HG03095 (cell line): ENCODE results near the gene TNFAIP8L1.
A peak's percentile ranks its signal among the peaks of the same experiment; 100 is the strongest.
"Not testable (repeated sequence)": the region's sequence is repeated elsewhere in the genome, so short reads cannot be mapped to it uniquely, and the experiment has no call there.

Source experiments
- ATAC-seq: cut with Tn5 transposase; IDR thresholded peaks from one replicate; pipeline ENCODE4 v1.9.1; 2021; ENCODE audit warnings: moderate library complexity; ENCODE audit not compliant: unreplicated experiment

Gene TNFAIP8L1

DNA sequence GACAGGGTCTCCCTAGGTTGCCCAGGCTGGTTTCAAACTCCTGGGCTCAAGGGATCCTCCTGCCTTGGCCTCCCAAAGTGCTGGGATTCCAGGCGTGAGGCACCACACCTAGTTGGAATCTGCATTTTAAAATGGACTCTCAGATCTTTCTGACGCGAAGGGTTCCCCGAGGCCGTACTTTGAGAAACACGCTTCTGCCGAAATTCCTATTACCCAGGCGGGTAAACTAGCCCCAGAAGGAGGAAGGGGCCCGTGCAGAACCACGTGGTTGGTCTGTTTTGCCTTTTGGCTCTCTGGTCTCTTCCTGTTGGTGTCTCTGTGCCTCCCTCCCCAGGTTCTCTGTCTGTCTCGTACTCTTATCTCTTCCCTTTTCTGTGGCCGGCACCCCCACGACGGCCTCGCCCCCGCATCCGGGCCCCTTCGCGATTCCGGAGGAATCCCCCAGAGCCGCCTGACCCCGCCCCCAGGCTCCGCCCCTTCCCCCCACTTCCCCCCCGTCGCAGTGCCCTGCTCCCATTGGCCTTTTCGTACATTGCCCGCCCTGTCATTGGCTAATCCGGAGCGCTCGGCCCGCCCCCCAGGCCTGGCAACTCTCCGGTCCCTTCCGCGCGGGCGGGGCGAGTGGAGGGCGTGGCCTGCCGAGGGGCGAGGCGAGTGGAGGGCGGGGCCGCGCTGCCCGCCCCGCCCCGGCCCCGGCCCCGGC lies at the start of gene TNFAIP8L1:
Gene TNFAIP8L1, plus strand, starts transcription at position 689 of the 703 bp plus-strand sequence. CDS start 12,354 bp downstream, outside the sequence.
- peak; percentile 61 for ATAC-seq

DNA sequence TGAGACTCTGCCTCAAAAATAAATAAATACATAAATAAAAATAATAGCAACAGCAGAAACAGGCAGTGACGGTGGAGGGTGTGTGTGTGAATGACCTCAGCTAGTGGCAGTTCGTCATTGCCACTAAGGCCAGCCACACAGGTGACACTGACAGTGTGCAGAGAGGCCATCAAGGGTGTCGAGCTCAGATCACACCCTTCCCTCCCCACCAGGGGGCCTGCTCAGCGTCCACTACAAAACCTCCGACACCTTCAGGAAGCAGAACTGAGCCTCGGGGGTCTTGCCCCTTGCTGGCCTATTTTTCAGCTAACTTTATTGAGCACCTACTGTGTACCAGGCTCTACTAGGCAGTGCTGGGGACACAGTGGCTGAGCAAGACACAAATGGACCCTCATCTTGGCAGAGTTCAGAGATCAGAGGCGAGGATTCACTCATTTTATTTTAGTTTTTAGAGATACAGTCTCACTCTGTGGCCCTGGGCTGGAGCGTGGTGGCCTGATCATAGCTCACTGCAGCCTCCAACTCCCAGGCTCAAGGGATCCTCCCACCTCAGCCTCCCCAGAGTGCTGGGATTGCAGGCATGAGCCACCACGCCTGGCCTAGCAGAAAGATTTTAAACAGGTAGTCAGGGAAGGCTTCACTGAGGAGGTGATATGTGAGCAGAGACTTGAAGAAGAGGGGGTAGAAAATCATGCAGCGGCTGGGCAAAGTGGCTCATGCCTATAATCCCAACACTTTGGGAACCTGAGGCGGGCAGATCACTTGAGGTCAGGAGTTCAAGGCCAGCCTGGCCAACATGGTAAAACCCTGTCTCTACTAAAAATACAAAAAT lies 49.5 kb upstream of the TNFAIP8L1 start:
- ATAC-seq = no peak

DNA sequence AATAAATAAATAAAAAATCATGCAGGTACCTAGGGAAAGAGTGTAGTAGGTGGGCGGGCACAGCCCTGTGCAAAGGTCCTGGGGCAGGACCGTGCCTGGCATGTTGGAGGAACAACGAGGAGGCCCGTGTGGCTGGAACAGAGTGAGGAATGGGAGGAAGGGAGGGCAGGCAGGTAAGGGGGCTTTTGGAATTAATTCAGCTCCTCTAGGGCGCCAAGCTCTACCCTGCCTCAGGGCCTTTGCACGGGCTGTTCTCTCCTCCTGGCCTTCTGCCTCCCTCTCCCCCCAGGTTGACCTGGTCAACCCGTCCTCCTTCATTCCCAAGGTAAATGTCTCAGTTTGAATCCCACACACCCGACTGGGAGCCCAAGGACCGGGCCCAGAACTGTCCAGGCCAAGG lies 48.8 kb upstream of the TNFAIP8L1 start:
- no peak for ATAC-seq

DNA sequence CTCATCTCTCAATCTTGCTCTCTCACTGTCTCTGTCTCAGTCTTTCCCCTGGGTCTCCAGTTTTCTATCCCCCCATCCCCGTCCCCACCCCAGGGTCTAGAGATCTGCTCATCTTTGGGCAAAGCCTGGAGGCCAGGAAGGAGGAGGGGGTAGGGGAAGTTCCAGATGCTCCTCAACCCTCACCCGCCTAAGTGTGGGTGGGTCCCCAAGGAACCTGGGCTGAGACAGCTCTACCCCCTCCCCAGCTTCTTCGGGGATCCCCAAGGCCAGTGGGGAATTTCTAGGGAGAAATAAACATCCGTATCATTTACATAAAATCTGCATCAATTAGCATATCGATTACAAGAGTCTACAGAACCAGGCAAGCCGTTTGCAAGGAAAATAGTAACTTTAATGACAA lies 48.0 kb upstream of the TNFAIP8L1 start:
- no peak for ATAC-seq

DNA sequence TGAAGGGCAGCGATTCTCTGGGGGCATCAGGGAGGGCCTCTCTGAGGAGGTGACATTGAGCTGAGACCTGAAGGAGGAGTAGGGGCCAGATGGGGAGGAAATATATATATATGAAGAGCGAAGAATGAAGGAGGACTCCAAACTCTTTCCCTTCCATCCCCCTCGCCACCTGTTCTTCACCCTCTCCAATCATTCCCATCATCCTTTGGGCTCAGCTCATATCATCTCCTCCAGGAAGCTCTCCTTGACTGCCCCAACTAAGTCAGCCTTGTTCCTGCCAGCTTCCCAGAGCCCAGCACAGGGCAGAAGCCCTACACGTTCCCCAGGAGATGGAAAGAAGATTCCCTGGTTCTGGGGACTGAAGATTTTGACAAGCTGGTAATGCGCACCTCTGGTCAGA lies 46.9 kb upstream of the TNFAIP8L1 start:
- no peak for ATAC-seq

DNA sequence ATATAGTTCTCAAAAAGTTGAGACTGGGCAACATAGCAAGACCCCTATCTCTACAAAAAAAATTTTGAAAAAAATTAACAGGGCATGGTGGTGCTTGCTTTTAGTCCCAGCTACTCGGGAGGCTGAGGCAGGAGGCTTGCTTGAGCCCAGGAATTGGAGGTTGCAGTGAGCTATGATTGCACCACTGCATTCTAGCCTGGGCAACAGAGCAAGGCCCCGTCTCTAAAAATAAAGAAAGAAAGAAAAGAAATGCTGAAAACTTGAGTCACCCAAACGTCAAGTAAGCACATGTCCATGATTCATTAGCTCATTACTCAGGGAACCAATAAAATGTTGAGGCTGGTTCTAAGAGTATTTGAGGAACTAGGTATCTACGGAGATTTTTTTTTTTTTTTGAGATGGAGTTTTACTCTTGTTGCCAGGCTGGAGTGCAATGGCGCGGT lies 45.9 kb upstream of the TNFAIP8L1 start:
- no peak for ATAC-seq

DNA sequence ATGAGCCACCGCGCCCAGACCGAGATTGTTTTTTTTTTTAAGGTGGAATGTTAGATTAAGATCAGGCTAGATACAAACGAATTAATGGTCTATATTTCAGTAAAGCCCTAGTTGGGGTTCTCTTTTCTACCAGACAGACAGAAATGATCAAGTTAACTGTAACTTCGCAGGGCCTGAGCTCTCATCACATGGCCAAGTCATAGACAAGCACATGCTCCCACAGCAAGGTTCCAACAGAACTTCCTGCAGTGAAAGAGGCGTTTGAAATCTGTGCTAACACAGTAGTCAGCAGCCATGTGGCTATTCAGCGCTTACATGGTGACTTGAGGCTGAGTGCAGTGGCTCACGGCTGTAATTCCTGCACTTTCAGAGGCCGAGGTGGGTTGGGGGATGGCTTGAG lies 45.1 kb upstream of the TNFAIP8L1 start:
- no peak for ATAC-seq

DNA sequence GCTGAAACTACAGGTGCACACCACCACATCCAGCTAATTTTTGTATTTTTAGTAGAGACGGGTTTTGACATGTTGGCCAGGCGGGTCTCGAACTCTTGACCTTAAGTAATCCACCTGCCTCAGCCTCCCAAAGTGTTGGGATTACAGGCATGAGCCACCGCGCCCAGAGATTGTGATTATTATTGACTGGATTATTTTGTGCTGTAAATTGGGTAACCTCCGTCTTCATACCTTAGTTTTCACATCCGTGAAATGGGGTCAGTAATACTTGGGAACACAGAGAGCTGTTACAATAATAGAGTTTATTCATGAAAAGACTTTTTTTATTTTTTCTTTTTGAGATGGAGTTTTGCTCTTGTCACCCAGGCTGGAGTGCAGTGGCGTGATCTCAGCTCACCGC lies 44.2 kb upstream of the TNFAIP8L1 start:
- not testable (repeated sequence) for ATAC-seq

DNA sequence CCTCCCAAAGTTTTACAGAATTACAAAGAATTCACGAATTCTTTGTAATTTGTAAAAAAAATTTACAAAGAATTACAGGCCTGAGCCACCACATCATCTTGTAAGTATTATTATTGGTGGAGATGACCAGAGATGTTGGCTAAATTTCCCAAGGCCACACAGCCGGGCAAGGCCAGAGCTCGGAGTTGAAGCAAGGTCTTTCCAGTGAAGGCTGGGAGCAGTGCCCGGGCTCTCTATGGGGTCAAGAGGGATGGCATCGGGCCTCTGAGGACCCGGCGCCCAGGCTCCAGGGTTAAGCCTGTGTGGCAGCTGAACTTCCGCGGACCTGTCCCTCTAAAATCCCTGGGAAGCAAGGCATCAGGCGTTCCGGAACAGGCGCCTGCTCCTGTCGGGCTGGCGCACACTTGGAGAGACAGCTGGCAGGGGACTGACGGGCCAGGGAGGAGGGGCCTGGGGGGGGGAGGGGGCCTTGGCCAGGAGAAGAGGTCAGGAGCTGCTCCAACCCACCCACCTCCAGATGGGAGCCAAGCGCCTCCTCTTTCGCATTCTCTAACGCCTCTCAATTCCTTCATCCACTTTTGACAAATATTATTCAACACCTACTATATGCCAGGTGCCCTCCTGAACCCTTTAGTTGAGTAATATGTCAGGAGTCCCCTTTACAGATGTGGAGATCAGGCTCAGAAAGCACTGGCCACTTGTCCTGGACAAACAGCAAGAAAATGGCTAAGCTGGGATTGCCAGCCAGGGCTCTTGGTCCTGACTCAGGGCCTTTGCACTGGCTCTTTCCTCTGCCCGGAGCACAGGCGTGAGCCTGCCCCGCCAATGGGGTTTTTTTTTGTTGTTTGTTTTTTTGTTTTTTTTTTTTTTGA lies 43.0 kb upstream of the TNFAIP8L1 start:
- no peak for ATAC-seq

DNA sequence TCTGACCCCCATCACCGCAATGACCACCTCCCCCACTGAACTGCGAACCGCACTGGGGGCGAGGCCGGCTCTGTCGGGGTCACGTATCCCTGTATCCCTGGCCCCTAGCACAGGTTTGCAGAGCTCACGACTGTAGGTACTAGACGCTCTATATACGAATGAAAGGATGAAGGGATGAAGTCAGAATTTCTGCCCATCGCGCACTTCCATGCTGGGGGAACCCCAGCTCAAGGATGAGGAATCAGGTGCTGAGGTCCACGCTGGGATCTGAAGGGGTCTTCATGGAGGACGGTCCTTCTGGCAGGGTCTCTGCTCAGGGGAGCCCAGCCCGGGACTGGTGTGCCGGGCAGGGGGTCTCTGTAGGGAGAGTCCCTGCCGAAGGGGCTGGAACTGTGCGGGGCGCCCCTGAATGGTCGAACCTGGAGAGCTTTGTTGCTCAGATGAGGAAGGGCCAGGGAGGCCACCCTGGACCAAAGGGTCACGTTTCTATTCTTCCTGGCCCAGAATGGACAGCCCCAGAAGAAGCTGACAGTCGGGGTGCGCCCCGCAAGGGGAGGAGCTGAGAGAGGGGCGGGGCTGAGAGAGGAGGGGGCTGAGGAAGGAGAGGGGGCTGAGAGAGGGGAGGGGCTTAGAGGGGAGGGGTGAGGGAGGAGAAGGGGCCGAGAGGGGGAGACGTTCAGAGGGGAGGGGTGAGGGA lies 41.9 kb upstream of the TNFAIP8L1 start:
- ATAC-seq = no peak

DNA sequence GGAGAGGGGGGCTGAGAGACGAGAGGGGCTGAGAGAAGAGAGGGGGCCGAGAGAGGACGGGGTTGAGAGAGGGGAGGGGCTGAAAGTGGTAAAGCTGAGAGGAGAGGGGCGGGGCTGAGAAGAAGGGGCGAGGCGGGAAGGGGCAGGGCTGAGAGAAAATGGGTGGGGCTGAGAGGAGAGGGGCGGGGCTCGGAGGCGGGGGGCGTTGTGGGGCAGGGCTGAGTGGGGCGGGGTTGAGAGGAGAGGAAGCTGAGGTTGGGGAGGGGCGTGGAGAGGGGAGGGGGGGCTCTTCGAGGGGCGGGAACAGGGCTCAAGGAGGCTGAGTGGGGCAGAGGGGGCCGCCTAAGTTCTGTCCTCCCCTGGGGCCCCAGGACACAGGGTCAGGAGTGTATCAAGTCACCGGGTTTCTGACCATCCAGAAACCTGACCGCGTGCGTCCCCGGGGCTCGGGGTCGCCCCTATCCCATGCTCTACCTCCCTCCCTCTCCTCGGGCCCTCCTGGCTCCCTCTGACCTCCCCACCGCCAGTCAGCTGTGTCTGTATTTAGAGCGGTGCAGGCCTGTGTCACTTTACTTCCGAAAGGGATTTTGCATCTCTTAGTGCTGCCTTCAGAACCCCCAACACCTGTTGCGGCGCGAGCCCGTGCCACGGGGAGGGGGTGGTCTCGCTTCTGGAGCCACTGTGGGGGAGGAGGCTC lies 41.2 kb upstream of the TNFAIP8L1 start:
- no peak for ATAC-seq

DNA sequence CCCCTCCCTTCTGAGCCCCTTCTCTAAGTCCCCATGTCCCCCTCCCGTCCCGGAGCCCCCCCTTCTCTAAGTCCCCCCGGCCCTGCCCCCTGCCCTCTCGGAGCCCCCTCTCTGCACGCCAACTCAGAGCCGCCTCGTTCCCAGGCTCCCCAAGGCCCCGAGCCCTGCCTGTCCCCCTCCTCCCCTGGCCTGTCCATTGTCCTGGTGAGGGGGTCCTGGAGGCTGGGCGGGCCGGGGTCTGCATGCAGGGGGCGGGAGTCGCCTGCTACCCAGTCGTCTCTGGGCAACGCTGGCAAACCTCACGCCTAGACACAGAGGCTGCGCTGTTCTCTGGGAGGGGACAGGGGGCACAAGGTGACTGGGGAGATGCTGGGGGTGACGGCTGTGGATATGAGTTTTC lies 40.6 kb upstream of the TNFAIP8L1 start:
- ATAC-seq = no peak

DNA sequence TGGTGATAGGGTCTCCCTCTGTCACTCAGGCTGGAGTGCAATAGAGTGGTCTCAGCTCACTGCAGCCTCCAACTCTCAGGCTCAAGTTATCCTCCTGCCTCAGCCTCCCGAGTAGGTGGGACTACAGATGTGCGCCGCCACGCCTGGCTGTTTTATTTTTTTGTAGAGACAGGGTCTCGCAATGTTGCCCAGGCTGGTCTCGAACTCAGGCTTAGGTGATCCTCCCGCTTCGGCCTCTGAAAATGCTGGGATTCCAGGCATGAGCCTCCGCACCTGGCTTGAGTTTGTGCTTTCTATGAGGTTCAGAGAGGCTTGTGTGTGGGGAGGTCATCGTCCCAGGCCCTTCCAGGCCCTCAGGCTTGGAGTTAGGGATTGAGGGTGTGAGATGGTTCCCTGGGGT lies 39.2 kb upstream of the TNFAIP8L1 start:
- ATAC-seq = no peak

DNA sequence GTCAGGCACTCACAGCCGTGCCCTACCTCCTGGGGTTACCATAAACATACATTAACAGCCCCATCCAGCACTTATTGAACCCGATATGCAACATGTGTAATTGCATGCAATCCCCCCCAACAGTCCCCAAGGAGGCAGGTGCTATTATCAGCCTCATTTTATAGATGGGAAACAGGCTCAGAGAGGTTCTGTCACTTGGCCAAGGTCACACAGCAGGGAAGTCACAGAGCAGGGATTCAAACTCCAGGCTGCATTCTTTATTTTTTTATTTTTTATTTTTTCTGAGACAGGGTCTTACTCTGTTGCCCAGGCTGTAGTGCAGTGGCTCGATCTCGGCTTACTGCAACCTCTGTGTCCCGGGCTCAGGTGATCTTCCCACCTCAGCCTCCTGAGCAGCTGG lies 38.4 kb upstream of the TNFAIP8L1 start:
- ATAC-seq = no peak

DNA sequence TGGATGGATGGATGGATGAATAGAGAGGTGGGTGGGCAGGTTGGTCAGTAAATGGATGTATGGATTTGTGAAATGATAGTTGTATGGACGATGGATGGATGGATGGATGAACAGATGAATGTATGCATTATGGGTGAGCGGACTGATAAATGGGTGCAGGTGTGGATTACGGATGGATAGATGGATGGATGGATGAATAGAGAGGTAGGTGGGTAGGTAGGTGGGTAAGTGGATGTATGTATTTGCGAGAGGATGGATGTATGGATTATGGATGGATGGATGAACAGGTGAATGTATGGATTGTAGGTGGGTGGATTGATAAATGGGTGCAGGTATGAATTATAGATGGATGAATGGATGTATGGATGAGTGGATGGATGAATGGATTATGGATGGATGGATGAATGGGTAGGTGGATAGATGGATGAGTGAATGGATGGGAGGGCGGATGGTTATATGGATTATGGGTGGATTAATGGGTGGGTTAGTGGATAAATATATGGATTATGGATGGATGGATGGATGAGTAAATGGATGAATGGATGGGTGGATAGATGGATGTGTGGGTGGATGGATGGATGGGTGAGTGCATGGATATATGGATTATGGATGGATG lies 37.0 kb upstream of the TNFAIP8L1 start:
- no peak for ATAC-seq

DNA sequence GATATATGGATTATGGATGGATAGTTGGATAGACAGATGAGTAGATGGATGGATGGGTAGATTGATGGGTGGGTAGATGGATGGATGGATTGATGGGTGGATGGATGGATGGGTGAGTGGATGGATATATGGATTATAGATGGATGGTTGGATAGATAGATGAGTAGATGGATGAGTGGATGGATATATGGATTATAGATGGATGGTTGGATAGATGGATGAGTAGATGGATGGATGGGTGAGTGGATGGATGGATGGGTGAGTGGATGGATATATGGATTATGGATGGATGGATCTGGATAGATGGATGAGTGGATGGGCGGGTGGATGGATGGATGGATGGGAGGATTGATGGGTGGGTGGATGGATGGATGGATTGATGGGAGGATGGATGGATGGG lies 36.4 kb upstream of the TNFAIP8L1 start:
- ATAC-seq = no peak

DNA sequence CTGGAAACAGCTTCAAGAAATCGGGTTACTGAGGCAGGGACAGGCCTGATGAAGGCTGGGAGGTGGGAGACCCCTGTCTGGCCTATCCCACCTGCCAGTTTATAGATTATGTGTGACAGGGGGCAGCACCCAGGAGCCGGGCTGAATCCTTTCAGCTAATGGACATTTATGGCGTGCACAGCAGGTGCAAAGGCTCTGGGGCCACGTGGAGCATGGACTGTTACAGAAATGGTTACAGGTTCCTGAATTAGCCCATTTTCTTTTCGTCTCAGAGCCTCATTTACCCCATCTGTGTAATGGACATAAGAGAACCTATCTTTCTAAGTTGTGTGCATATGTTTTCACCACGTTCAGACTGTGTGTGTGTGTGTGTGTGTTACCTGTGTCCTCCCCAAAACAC lies 34.4 kb upstream of the TNFAIP8L1 start:
- ATAC-seq = no peak

DNA sequence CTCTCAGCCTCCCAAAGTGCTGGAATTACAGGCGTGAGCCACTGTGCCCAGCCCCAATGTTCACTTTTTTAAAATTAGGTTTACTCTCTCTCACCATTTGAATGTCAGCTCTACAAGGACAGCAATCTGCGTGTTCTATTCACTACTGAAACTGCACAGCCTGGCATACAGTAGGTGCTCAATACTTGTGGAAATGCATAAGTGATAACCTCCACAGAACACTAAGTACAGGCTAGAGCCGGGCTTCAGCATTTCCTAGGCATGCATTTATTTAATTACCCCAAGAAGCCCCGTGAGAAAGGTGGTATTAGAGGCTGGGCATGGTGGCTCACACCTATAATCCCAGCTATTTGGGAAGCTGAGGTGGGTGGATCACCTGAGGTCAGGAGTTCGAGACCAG lies 33.1 kb upstream of the TNFAIP8L1 start:
- ATAC-seq = no peak

DNA sequence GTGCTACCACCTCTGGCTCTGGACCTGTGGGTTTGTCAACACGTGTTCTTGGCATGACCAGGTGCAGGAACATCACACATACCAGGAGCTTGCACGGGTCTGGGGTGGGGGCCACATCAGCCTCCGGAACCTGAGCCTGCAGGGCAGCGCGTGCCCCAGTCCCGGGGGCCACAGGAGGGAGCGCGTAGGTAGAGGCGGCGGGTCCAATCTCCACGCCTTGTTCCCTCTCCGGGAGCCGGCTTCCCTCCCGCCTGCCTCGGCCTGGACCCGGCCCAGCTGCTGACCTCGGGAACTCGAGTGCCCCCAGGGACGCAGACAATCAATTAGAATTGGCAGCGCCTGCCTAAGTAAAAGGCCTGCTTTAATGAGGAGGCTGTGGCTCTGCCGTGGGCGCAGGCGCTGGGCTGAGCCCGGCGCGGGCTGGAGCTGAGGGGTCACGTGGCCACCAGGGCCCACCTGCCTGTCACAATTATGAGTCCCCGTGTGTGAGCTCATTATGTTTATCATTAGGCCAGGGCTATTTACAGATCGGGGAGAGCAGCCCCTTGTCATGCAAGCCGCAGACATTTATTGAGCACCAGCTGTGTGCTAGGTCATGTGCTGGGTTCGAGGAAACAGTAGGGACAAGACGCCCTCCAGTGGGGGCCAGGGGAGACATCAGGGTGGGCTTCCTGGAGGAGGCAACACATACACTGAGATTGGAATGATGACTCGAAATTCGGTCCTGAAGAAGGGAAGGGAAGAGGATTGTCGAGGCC lies 32.2 kb upstream of the TNFAIP8L1 start:
- no peak for ATAC-seq
